ENCODE data around the gene PKN1. TPM values are rescaled to one million over a fixed set of nuclear protein-coding genes. Genes with fewer than 3 reads are reported as not detected.

The PKN1 gene
- total and polyA plus RNA-seq, 2 of the 4 experiments (the other 2 are of a cell fraction) = 39.1 to 41.4 TPM

GRCh38 chr19:14477418-14478112 is 44.5 kb downstream of the PKN1 start:
- ChIA-PET POLR2A (ENCODE audit: unreplicated experiment) (no interaction called here), CTCF (no interaction called here)
- Histone ChIP-seq H3K14ac (replicated peaks; ENCODE audit: low read depth, low read length) (no peak overlapping the region), H3K4me3 (ENCODE audit: insufficient read depth, low read depth, low read length) (no peak overlapping the region), H2AFZ (replicated peaks; ENCODE audit: low read length, poor library complexity) (no peak overlapping the region), H2BK15ac (ENCODE audit: low read depth, low read length) (no peak overlapping the region), H3K9ac (ENCODE audit: low read depth, low read length) (no peak overlapping the region; the same call in 1 of the 2 replicates), H3K18ac (ENCODE audit: low read depth, low read length) (no peak overlapping the region), H3K79me1 (ENCODE audit: low read depth in 1 of 2, low read length in 2 of 2) (peaks cover 8 to 44% of the 10 kb centered on the region in 2 experiments), H3K4ac (ENCODE audit: low read depth, low read length) (no peak overlapping the region), H4K8ac (ENCODE audit: low read depth in 2 of 2, low read length in 2 of 2) (no peak overlapping the region), H3K9me3 (ENCODE audit: control insufficient read depth, insufficient read depth, low read length) (no peaks in the 10 kb centered on the region), H2BK5ac (ENCODE audit: low read depth, low read length, poor library complexity, severe bottlenecking) (no peak overlapping the region), H4K20me1 (ENCODE audit: insufficient read depth, low read length) (peaks cover 33% of the 10 kb centered on the region), H4K91ac (ENCODE audit: insufficient read depth, low read depth, low read length) (no peak overlapping the region), H2BK20ac (ENCODE audit: low read depth, low read length) (no peak overlapping the region), H3K23ac (ENCODE audit: low read depth, low read length) (no peak overlapping the region), H3K36me3 (ENCODE audit: control insufficient read depth, insufficient read depth, low read length) (peaks cover 25% of the 10 kb centered on the region), H3K27me3 (ENCODE audit: control insufficient read depth, insufficient read depth, low read length) (no peaks in the 10 kb centered on the region), H3K4me2 (ENCODE audit: low read depth, low read length) (no peak overlapping the region), H3K4me1 (ENCODE audit: control insufficient read depth, insufficient read depth, low read length) (peaks cover 35% of the 10 kb centered on the region), H4K5ac (ENCODE audit: low read depth, low read length) (no peak overlapping the region), H2BK120ac (ENCODE audit: low read depth, low read length) (no peak overlapping the region), H2AK9ac (replicated peaks; ENCODE audit: low read depth, low read length, poor library complexity) (peak overlapping the region; percentile 81), H3K9me1 (ENCODE audit: insufficient read depth, low read length) (0 out of 2 replicates have a peak, but pooled peaks cover 14% of the 10 kb centered on the region), H3K27ac (ENCODE audit: insufficient read depth, low read length) (peak overlapping the region; percentile 14; the same call in 1 of the 2 replicates), H3K56ac (ENCODE audit: extremely low read depth, insufficient read depth, low read length) (no peak overlapping the region), H2AK5ac (ENCODE audit: low read depth, low read length) (no peak overlapping the region)
- TF ChIP-seq MAZ (IDR thresholded peaks at IDR 0.05; ENCODE audit: borderline replicate concordance, low read depth, low read length) (no peak), POLR2A (IDR thresholded peaks at IDR 0.05; ENCODE audit: low read depth, low read length) (no peak), RCOR1 (IDR thresholded peaks at IDR 0.05; ENCODE audit: insufficient replicate concordance, low read length) (no peak), RFX5 (IDR thresholded peaks at IDR 0.05; ENCODE audit: low read depth, low read length) (no peak), FOS (IDR thresholded peaks at IDR 0.05; ENCODE audit: low read depth, low read length) (no peak), CTCF (conservative IDR thresholded peaks at IDR 0.05; ENCODE audit: low read depth, low read length) (no peak), NFE2L2 (IDR thresholded peaks at IDR 0.05; ENCODE audit: low read depth, low read length) (no peak)
- in situ Hi-C loops (cut with MboI; ENCODE audit: low sequenced_read_pairs) (loop anchor here (10.0 kb wide), 1 partner anchor 593 kb away; no protein-coding TSS in a partner anchor), dilution Hi-C loops (cut with HindIII; ENCODE audit: low sequenced_read_pairs, unreplicated experiment) (no loop called here), intact Hi-C loops (cut with micrococcal nuclease) (loop anchor here (5.0 kb wide), 1 partner anchor 340 kb away; the partner anchor contains the start of gene ASF1B)
- no CpG with 5 or more reads among the region's 10 CpGs for WGBS, 2 experiments (ENCODE audit: extremely low coverage in 2 of 2, insufficient read length in 1 of 2)
- DNase-seq (no peak), ATAC-seq (ENCODE audit: low read depth) (no peak)
- BruUV-seq (replicated peaks) = no TSS peak

All from IMR-90 (cell line).